ENCODE data around the gene GET3.
A peak's percentile ranks its signal among the peaks of the same experiment; 100 is the strongest.

Gene GET3

GRCh38 chr19:12715102-12715501 is 22.2 kb upstream of the GET3 start:
- TF ChIP-seq CTCF (IDR thresholded peaks at IDR 0.05; ENCODE audit: control extremely low read depth, extremely low read depth, low read depth, missing control alignments), result no peak
- ChIA-PET POLR2A (no interaction called here), CTCF (interaction anchor here (1.0 to 1.3 kb wide), 4 partner anchors 15 to 133 kb away, joined by 3 to 4 read pairs (median 4); no protein-coding TSS in a partner anchor)
- no peak for DNase-seq (ENCODE audit: extremely low spot score)

GRCh38 chr19:12715929-12716328 is 21.4 kb upstream of the GET3 start:
- no peak for DNase-seq (ENCODE audit: extremely low spot score)
- no peak for TF ChIP-seq CTCF (IDR thresholded peaks at IDR 0.05; ENCODE audit: control extremely low read depth, extremely low read depth, low read depth, missing control alignments)
- ChIA-PET CTCF (interaction anchor here (1.0 to 3.7 kb wide), 5 partner anchors 39 to 132 kb away, joined by 3 to 15 read pairs (median 4); no protein-coding TSS in a partner anchor), POLR2A (interaction anchor here (0.6 kb wide), 3 partner anchors 34 to 440 kb away, joined by 3 to 4 read pairs (median 4); partner anchors contain the start of gene CALR)

- TF ChIP-seq CTCF (IDR thresholded peaks at IDR 0.05; ENCODE audit: control extremely low read depth, extremely low read depth, low read depth, missing control alignments), result no peak
- DNase-seq (ENCODE audit: extremely low spot score), result no peak
- CTCF ChIA-PET, result no interaction called here
- POLR2A ChIA-PET, result no interaction called here
These were observed 17.0 kb upstream of the GET3 start for GRCh38 chr19:12720296-12720695.

- no peak for DNase-seq (ENCODE audit: extremely low spot score)
- TF ChIP-seq CTCF (IDR thresholded peaks at IDR 0.05; ENCODE audit: control extremely low read depth, extremely low read depth, low read depth, missing control alignments), result no peak
- CTCF ChIA-PET, result interaction anchor here (0.6 to 3.3 kb wide), 4 partner anchors 34 to 75 kb away, joined by 3 to 13 read pairs (median 6); no protein-coding TSS in a partner anchor
- POLR2A ChIA-PET, result interaction anchor here (1.2 kb wide), 1 partner anchor 71 kb away, joined by 3 read pairs; the partner anchor contains the start of gene JUNB
These were observed 16.2 kb upstream of the GET3 start for GRCh38 chr19:12720851-12721655.

GRCh38 chr19:12721656-12722565 is 15.4 kb upstream of the GET3 start:
- DNase-seq (ENCODE audit: extremely low spot score), result peak; percentile 77
- CTCF ChIA-PET, result interaction anchor here (0.6 to 3.5 kb wide), 7 partner anchors 12 to 126 kb away, joined by 3 to 19 read pairs (median 7); partner anchors contain the start of gene TRIR

More at GRCh38 chr19:12721656-12722565, 15.4 kb upstream of the GET3 start:
- no peak for TF ChIP-seq CTCF (IDR thresholded peaks at IDR 0.05; ENCODE audit: control extremely low read depth, extremely low read depth, low read depth, missing control alignments)
- POLR2A ChIA-PET, result interaction anchor here (0.5 to 2.0 kb wide), 4 partner anchors 12 to 1155 kb away, joined by 3 to 17 read pairs (median 6); partner anchors contain the start of genes DHPS and JUNB

Measured in GM10248 (cell line).